Gastroesophageal sphincter (tissue), 4 donors: ENCODE results near the gene OPCML. TPM values are rescaled to one million over a fixed set of nuclear protein-coding genes. Genes with fewer than 3 reads are reported as not detected.

Source experiments
- ATAC-seq: fragments of 150-250 bp; one replicate; pipeline ENCODE4 v1.9.1; 2016; ENCODE audit warnings: mild to moderate bottlenecking, moderate library complexity
- H3K27ac ChIP-seq, 4 donors: fragments of 200-600 bp; sonication (generic) in 3 of 4; 1 replicate in 3 of 4; 2 replicates in 1 of 4; pipeline ENCODE4 v1.5.1; 2016 to 2019
- H3K27me3 ChIP-seq: fragments of 200-600 bp; sonication (generic); one replicate; pipeline ENCODE4 v1.5.1; 2019
- H3K36me3 ChIP-seq, 2 donors: fragments of 200-600 bp; sonication (generic); one replicate each; pipeline ENCODE4 v1.5.1; 2019; ENCODE audit warnings: control low read depth in 1 of 2
- H3K4me1 ChIP-seq, 3 donors: fragments of 200-600 bp; sonication (generic); 1 replicate in 2 of 3; 2 replicates in 1 of 3; pipeline ENCODE4 v1.5.1; 2016 to 2019; ENCODE audit warnings: control low read depth in 2 of 3
- H3K4me3 ChIP-seq, 2 donors: fragments of 200-600 bp; sonication (generic); one replicate each; pipeline ENCODE4 v1.5.1; 2019; ENCODE audit warnings: mild to moderate bottlenecking in 1 of 2, moderate library complexity in 1 of 2
- H3K9me3 ChIP-seq, 3 donors: fragments of 200-600 bp; sonication (generic); one replicate each; pipeline ENCODE4 v1.5.1; 2017 to 2019; ENCODE audit warnings: control low read depth in 2 of 3
- EP300 ChIP-seq: sonication (generic); formaldehyde crosslinking; IDR thresholded peaks from one replicate; pipeline ENCODE4 v1.6.1; 2017; ENCODE audit warnings: antibody characterized with exemption, mild to moderate bottlenecking
- POLR2A ChIP-seq, 2 donors: fragments of 450-650 bp; IDR thresholded peaks; one replicate each; pipeline ENCODE4 v1.6.1; 2017; ENCODE audit warnings: antibody characterized with exemption in 2 of 2, mild to moderate bottlenecking in 2 of 2, moderate library complexity in 1 of 2
- POLR2AphosphoS5 ChIP-seq: sonication (generic); formaldehyde crosslinking; IDR thresholded peaks from one replicate; pipeline ENCODE4 v1.6.1; 2017; ENCODE audit warnings: antibody characterized with exemption
- WGBS, 2 donors: methylation state at CpG; one replicate each; pipeline ENCODE4 v1.1.5; 2018; ENCODE audit warnings: low coverage in 1 of 2; 5-methylcytosine and 5-hydroxymethylcytosine counted together
- total RNA-seq, 4 donors: library from RNA; depleted of rRNA; stranded (reverse); fragments of >200 nt; gene quantifications; one replicate each; pipeline ENCODE4 v1.1.0, GENCODE V29; 2016
- TF ChIP-seq, protein P1 (sequence below), 4 experiments: fragments of 200-600 bp in 2 of 4; fragments of 450-650 bp in 2 of 4; sonication (generic) in 1 of 4; IDR thresholded peaks; one replicate each; pipeline ENCODE4 v1.5.1; 2017 to 2019; ENCODE audit warnings: antibody characterized with exemption in 4 of 4, mild to moderate bottlenecking in 2 of 4, moderate library complexity in 2 of 4

Gene OPCML
- total RNA-seq, 4 donors from 2014 or later = 0.13 to 0.93 (median 0.33) TPM

- no peak for ATAC-seq
- no peaks in the 10 kb centered on the region for H3K9me3 ChIP-seq
- WGBS, 2 donors = 86 to 90% methylated on average over 2 to 4 of the region's 4 CpGs
- H3K27ac ChIP-seq = no peak overlapping the region
- no peak for TF ChIP-seq POLR2A (IDR thresholded peaks at IDR 0.05)
- no peak for TF ChIP-seq EP300
- no peak for TF ChIP-seq POLR2AphosphoS5
- TF ChIP-seq, protein P1, sequence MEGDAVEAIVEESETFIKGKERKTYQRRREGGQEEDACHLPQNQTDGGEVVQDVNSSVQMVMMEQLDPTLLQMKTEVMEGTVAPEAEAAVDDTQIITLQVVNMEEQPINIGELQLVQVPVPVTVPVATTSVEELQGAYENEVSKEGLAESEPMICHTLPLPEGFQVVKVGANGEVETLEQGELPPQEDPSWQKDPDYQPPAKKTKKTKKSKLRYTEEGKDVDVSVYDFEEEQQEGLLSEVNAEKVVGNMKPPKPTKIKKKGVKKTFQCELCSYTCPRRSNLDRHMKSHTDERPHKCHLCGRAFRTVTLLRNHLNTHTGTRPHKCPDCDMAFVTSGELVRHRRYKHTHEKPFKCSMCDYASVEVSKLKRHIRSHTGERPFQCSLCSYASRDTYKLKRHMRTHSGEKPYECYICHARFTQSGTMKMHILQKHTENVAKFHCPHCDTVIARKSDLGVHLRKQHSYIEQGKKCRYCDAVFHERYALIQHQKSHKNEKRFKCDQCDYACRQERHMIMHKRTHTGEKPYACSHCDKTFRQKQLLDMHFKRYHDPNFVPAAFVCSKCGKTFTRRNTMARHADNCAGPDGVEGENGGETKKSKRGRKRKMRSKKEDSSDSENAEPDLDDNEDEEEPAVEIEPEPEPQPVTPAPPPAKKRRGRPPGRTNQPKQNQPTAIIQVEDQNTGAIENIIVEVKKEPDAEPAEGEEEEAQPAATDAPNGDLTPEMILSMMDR (IDR thresholded peaks at IDR 0.05) = no peak
- H3K27me3 ChIP-seq = peaks cover 4% of the 10 kb centered on the region
- no peak overlapping the region for H3K4me3 ChIP-seq
- no peaks in the 10 kb centered on the region for H3K36me3 ChIP-seq
- no peaks in the 10 kb centered on the region for H3K4me1 ChIP-seq
These were observed 788.7 kb downstream of the OPCML start for GRCh38 chr11:132743601-132744000.

DNA sequence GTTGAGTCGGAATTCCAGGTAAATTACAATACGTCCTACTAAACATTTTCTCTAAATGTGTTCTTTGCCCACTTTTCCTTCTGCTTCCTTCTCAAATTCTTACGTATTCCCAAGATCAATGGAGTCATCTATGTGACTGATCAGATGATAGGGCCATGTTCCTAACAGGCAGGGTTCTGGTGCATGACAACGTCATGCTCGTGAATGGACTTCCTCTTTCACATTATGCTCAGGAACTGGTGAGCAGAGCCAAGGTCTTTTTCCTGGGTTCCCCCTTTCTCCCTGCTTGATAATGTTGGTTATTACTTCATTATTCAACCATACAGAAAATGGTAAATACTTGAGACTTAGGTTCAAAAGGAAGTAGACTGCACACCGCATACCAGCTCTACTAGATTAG lies 789.4 kb downstream of the OPCML start:
- H3K27me3 ChIP-seq = peaks cover 4% of the 10 kb centered on the region
- H3K27ac ChIP-seq = no peak overlapping the region
- ATAC-seq = no peak
- H3K4me3 ChIP-seq = no peak overlapping the region
- no peaks in the 10 kb centered on the region for H3K36me3 ChIP-seq
- no peaks in the 10 kb centered on the region for H3K9me3 ChIP-seq
- H3K4me1 ChIP-seq = no peaks in the 10 kb centered on the region
- TF ChIP-seq EP300 (no peak), POLR2AphosphoS5 (no peak), POLR2A (IDR thresholded peaks at IDR 0.05) (no peak)
- TF ChIP-seq, protein P1 (IDR thresholded peaks at IDR 0.05) = no peak
- 70 to 75% methylated on average over 6 of the region's 6 CpGs for WGBS, 2 donors

DNA sequence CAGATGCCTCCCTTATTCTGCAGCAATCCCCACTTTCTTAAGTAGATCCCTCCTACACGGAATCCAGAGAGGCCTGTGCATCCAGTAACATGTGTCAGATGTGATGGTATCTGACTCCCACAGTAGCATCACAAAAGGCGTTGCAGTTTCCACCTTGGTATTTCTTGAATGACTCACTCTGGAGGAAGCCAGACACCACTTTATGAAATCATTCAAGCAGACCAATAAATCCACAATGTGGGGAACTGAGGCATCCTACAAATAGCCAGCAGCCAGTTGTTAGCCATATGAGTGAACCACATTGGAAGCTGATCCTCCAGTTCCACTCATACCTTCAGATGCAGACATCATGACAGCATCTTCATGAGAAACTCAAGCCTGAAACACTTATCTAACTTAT lies 798.1 kb downstream of the OPCML start:
- WGBS, 2 donors = 66 to 68% methylated on average over 2 of the region's 2 CpGs
- Histone ChIP-seq H3K4me1 (no peaks in the 10 kb centered on the region), H3K27me3 (no peaks in the 10 kb centered on the region), H3K4me3 (no peak overlapping the region), H3K36me3 (no peaks in the 10 kb centered on the region), H3K9me3 (no peaks in the 10 kb centered on the region), H3K27ac (no peak overlapping the region)
- TF ChIP-seq EP300 = no peak
- no peak for TF ChIP-seq POLR2AphosphoS5
- TF ChIP-seq, protein P1 (IDR thresholded peaks at IDR 0.05) = no peak
- TF ChIP-seq POLR2A (IDR thresholded peaks at IDR 0.05) = no peak
- no peak for ATAC-seq

- Histone ChIP-seq H3K27me3 (no peaks in the 10 kb centered on the region), H3K27ac (no peak overlapping the region), H3K4me1 (no peaks in the 10 kb centered on the region), H3K36me3 (no peaks in the 10 kb centered on the region), H3K9me3 (no peaks in the 10 kb centered on the region), H3K4me3 (no peak overlapping the region)
- 60 to 67% methylated on average over 4 to 7 of the region's 14 CpGs for WGBS, 2 donors
- TF ChIP-seq, protein P1 (IDR thresholded peaks at IDR 0.05) = no peak
- no peak for TF ChIP-seq POLR2AphosphoS5
- TF ChIP-seq POLR2A (IDR thresholded peaks at IDR 0.05) = no peak
- no peak for TF ChIP-seq EP300
- ATAC-seq = no peak
These were observed 804.3 kb downstream of the OPCML start for GRCh38 chr11:132728026-132728425.

DNA sequence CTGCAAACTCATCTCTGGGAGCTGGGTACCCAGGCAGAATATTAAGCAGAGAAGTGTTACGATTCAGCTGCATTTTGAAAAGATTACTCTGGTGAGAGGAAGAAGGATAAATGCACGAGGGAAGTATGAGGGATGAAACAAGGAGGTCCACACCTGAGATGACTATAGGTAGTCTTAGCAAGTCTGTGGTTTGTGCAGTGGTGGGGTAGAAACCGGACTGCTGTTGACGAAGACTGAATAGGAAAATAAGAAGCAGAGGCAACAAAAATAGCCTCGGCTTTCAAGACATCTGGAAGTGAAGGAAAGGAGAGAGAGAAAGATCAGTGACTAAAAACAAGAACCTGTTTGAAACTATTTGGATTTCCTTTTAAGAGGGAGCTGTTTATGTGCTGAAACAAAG lies 810.8 kb downstream of the OPCML start:
- no peak overlapping the region for H3K27ac ChIP-seq
- H3K36me3 ChIP-seq = no peaks in the 10 kb centered on the region
- no peak overlapping the region for H3K4me3 ChIP-seq
- TF ChIP-seq POLR2AphosphoS5 (no peak), POLR2A (IDR thresholded peaks at IDR 0.05) (no peak), EP300 (no peak)
- TF ChIP-seq, protein P1 (IDR thresholded peaks at IDR 0.05) = no peak
- no peaks in the 10 kb centered on the region for H3K9me3 ChIP-seq
- H3K4me1 ChIP-seq = no peaks in the 10 kb centered on the region
- ATAC-seq = no peak
- WGBS, 2 donors = 67 to 76% methylated on average over 5 of the region's 5 CpGs
- no peaks in the 10 kb centered on the region for H3K27me3 ChIP-seq
